ENCODE data around the gene DSN1.

Gene DSN1

GRCh38 chr20:36793294-36794115, 19.9 kb upstream of the DSN1 start:
- no peaks in the 10 kb centered on the region for H4K20me1 ChIP-seq (ENCODE audit: insufficient read depth, low read length)
- peaks cover 3% of the 10 kb centered on the region for H3K4me1 ChIP-seq (ENCODE audit: insufficient read depth, low read length, severe bottlenecking)
- no peaks in the 10 kb centered on the region for H3F3A ChIP-seq (ENCODE audit: insufficient read depth, low read length)
- no peak overlapping the region for H3K9ac ChIP-seq (ENCODE audit: low read length)
- no peaks in the 10 kb centered on the region for H3K9me2 ChIP-seq (ENCODE audit: low read depth, low read length)
- no peak overlapping the region for H2AFZ ChIP-seq (ENCODE audit: low read length)
- no peak overlapping the region for H3K4me3 ChIP-seq (ENCODE audit: low read depth, low read length, poor library complexity, severe bottlenecking)
- H3K36me3 ChIP-seq (ENCODE audit: insufficient read depth, low read length), result peaks cover 29% of the 10 kb centered on the region; the same call in 1 of the 2 replicates
- H3K9me3 ChIP-seq (ENCODE audit: low read length), result no peaks in the 10 kb centered on the region
- no peaks in the 10 kb centered on the region for H3K79me2 ChIP-seq (ENCODE audit: insufficient read depth, low read length)
- H3K4me2 ChIP-seq (ENCODE audit: low read length), result no peak overlapping the region
- no peak overlapping the region for H3K27ac ChIP-seq (ENCODE audit: low read depth, low read length, poor library complexity, severe bottlenecking)
- no peaks in the 10 kb centered on the region for H3K27me3 ChIP-seq (ENCODE audit: insufficient read depth, low read length)
- TF ChIP-seq, protein P1, sequence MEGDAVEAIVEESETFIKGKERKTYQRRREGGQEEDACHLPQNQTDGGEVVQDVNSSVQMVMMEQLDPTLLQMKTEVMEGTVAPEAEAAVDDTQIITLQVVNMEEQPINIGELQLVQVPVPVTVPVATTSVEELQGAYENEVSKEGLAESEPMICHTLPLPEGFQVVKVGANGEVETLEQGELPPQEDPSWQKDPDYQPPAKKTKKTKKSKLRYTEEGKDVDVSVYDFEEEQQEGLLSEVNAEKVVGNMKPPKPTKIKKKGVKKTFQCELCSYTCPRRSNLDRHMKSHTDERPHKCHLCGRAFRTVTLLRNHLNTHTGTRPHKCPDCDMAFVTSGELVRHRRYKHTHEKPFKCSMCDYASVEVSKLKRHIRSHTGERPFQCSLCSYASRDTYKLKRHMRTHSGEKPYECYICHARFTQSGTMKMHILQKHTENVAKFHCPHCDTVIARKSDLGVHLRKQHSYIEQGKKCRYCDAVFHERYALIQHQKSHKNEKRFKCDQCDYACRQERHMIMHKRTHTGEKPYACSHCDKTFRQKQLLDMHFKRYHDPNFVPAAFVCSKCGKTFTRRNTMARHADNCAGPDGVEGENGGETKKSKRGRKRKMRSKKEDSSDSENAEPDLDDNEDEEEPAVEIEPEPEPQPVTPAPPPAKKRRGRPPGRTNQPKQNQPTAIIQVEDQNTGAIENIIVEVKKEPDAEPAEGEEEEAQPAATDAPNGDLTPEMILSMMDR (IDR thresholded peaks at IDR 0.05; ENCODE audit: low read length), result no peak
- TF ChIP-seq EZH2 (IDR thresholded peaks at IDR 0.05; ENCODE audit: borderline replicate concordance, low read length), result no peak

- H3K4me1 ChIP-seq (ENCODE audit: insufficient read depth, low read length, severe bottlenecking), result peaks cover 3% of the 10 kb centered on the region
- no peak overlapping the region for H3K4me3 ChIP-seq (ENCODE audit: low read depth, low read length, poor library complexity, severe bottlenecking)
- H3K9me3 ChIP-seq (ENCODE audit: low read length), result no peaks in the 10 kb centered on the region
- no peak overlapping the region for H3K27ac ChIP-seq (ENCODE audit: low read depth, low read length, poor library complexity, severe bottlenecking)
- TF ChIP-seq, protein P1 (IDR thresholded peaks at IDR 0.05; ENCODE audit: low read length), result peak; percentile 65
- TF ChIP-seq EZH2 (IDR thresholded peaks at IDR 0.05; ENCODE audit: borderline replicate concordance, low read length), result no peak
- H3K36me3 ChIP-seq (ENCODE audit: insufficient read depth, low read length), result peaks cover 27% of the 10 kb centered on the region; the same call in 1 of the 2 replicates
- no peak overlapping the region for H2AFZ ChIP-seq (ENCODE audit: low read length)
- no peak overlapping the region for H3K9ac ChIP-seq (ENCODE audit: low read length)
- H3K27me3 ChIP-seq (ENCODE audit: insufficient read depth, low read length), result no peaks in the 10 kb centered on the region
- H3K4me2 ChIP-seq (ENCODE audit: low read length), result no peak overlapping the region
- no peaks in the 10 kb centered on the region for H4K20me1 ChIP-seq (ENCODE audit: insufficient read depth, low read length)
- no peaks in the 10 kb centered on the region for H3F3A ChIP-seq (ENCODE audit: insufficient read depth, low read length)
- H3K79me2 ChIP-seq (ENCODE audit: insufficient read depth, low read length), result no peaks in the 10 kb centered on the region
- no peaks in the 10 kb centered on the region for H3K9me2 ChIP-seq (ENCODE audit: low read depth, low read length)
These were observed 18.9 kb upstream of the DSN1 start for GRCh38 chr20:36792422-36792821.

- Histone ChIP-seq H3K27me3 (ENCODE audit: insufficient read depth, low read length) (no peaks in the 10 kb centered on the region), H3K4me1 (ENCODE audit: insufficient read depth, low read length, severe bottlenecking) (peaks cover 3% of the 10 kb centered on the region), H3K9me2 (ENCODE audit: low read depth, low read length) (no peaks in the 10 kb centered on the region), H2AFZ (ENCODE audit: low read length) (no peak overlapping the region), H3K36me3 (ENCODE audit: insufficient read depth, low read length) (peaks cover 22% of the 10 kb centered on the region; the same call in 1 of the 2 replicates), H4K20me1 (ENCODE audit: insufficient read depth, low read length) (no peaks in the 10 kb centered on the region), H3K27ac (ENCODE audit: low read depth, low read length, poor library complexity, severe bottlenecking) (no peak overlapping the region), H3K9me3 (ENCODE audit: low read length) (no peaks in the 10 kb centered on the region), H3K79me2 (ENCODE audit: insufficient read depth, low read length) (no peaks in the 10 kb centered on the region), H3K4me2 (ENCODE audit: low read length) (no peak overlapping the region), H3F3A (ENCODE audit: insufficient read depth, low read length) (no peaks in the 10 kb centered on the region), H3K4me3 (ENCODE audit: low read depth, low read length, poor library complexity, severe bottlenecking) (no peak overlapping the region), H3K9ac (ENCODE audit: low read length) (no peak overlapping the region)
- TF ChIP-seq, protein P1 (IDR thresholded peaks at IDR 0.05; ENCODE audit: low read length), result no peak
- no peak for TF ChIP-seq EZH2 (IDR thresholded peaks at IDR 0.05; ENCODE audit: borderline replicate concordance, low read length)
These were observed 18.3 kb upstream of the DSN1 start for GRCh38 chr20:36791862-36792261.

Measured in OCI-LY1 (cell line).